ENCODE measurements around the gene DPCD.

Gene DPCD

GRCh38 chr10:101612086-101612485 is 24.0 kb downstream of the DPCD start:
- Histone ChIP-seq H3K27me3 (ENCODE audit: insufficient read depth, low read length) (no peaks in the 10 kb centered on the region), H3K9ac (ENCODE audit: low read length) (no peak overlapping the region), H3K27ac (ENCODE audit: low read depth, low read length, poor library complexity, severe bottlenecking) (no peak overlapping the region), H3F3A (ENCODE audit: insufficient read depth, low read length) (no peaks in the 10 kb centered on the region), H4K20me1 (ENCODE audit: insufficient read depth, low read length) (no peaks in the 10 kb centered on the region), H3K9me2 (ENCODE audit: low read depth, low read length) (no peaks in the 10 kb centered on the region), H3K4me1 (ENCODE audit: insufficient read depth, low read length, severe bottlenecking) (peaks cover under 1% of the 10 kb centered on the region), H3K4me2 (ENCODE audit: low read length) (no peak overlapping the region), H3K79me2 (ENCODE audit: insufficient read depth, low read length) (no peaks in the 10 kb centered on the region), H3K36me3 (ENCODE audit: insufficient read depth, low read length) (peaks cover 28% of the 10 kb centered on the region), H3K9me3 (ENCODE audit: low read length) (no peaks in the 10 kb centered on the region), H3K4me3 (ENCODE audit: low read depth, low read length, poor library complexity, severe bottlenecking) (no peak overlapping the region), H2AFZ (ENCODE audit: low read length) (no peak overlapping the region)
- TF ChIP-seq CTCF (IDR thresholded peaks at IDR 0.05; ENCODE audit: low read length): no peak
- TF ChIP-seq EZH2 (IDR thresholded peaks at IDR 0.05; ENCODE audit: borderline replicate concordance, low read length): no peak

- Histone ChIP-seq H4K20me1 (ENCODE audit: insufficient read depth, low read length) (no peaks in the 10 kb centered on the region), H3K9ac (ENCODE audit: low read length) (no peak overlapping the region), H3F3A (ENCODE audit: insufficient read depth, low read length) (no peaks in the 10 kb centered on the region), H3K4me1 (ENCODE audit: insufficient read depth, low read length, severe bottlenecking) (peaks cover 9% of the 10 kb centered on the region), H2AFZ (ENCODE audit: low read length) (no peak overlapping the region), H3K4me2 (ENCODE audit: low read length) (no peak overlapping the region), H3K36me3 (ENCODE audit: insufficient read depth, low read length) (peaks cover 28% of the 10 kb centered on the region), H3K79me2 (ENCODE audit: insufficient read depth, low read length) (no peaks in the 10 kb centered on the region), H3K4me3 (ENCODE audit: low read depth, low read length, poor library complexity, severe bottlenecking) (no peak overlapping the region), H3K27ac (ENCODE audit: low read depth, low read length, poor library complexity, severe bottlenecking) (no peak overlapping the region), H3K9me3 (ENCODE audit: low read length) (no peaks in the 10 kb centered on the region), H3K27me3 (ENCODE audit: insufficient read depth, low read length) (no peaks in the 10 kb centered on the region), H3K9me2 (ENCODE audit: low read depth, low read length) (no peaks in the 10 kb centered on the region)
- TF ChIP-seq CTCF (IDR thresholded peaks at IDR 0.05; ENCODE audit: low read length): no peak
- no peak for TF ChIP-seq EZH2 (IDR thresholded peaks at IDR 0.05; ENCODE audit: borderline replicate concordance, low read length)
These were observed 24.8 kb downstream of the DPCD start for GRCh38 chr10:101612872-101613271.

GRCh38 chr10:101613646-101614045 is 25.5 kb downstream of the DPCD start:
- H3K4me1 ChIP-seq (ENCODE audit: insufficient read depth, low read length, severe bottlenecking): peaks cover 15% of the 10 kb centered on the region
- H3K9me3 ChIP-seq (ENCODE audit: low read length): no peaks in the 10 kb centered on the region
- H3K4me2 ChIP-seq (ENCODE audit: low read length): no peak overlapping the region
- TF ChIP-seq CTCF (IDR thresholded peaks at IDR 0.05; ENCODE audit: low read length): no peak
- no peaks in the 10 kb centered on the region for H4K20me1 ChIP-seq (ENCODE audit: insufficient read depth, low read length)
- no peaks in the 10 kb centered on the region for H3K79me2 ChIP-seq (ENCODE audit: insufficient read depth, low read length)
- H3K36me3 ChIP-seq (ENCODE audit: insufficient read depth, low read length): peaks cover 23% of the 10 kb centered on the region
- no peak overlapping the region for H2AFZ ChIP-seq (ENCODE audit: low read length)
- H3K9me2 ChIP-seq (ENCODE audit: low read depth, low read length): no peaks in the 10 kb centered on the region
- H3F3A ChIP-seq (ENCODE audit: insufficient read depth, low read length): no peaks in the 10 kb centered on the region
- H3K27me3 ChIP-seq (ENCODE audit: insufficient read depth, low read length): no peaks in the 10 kb centered on the region
- H3K27ac ChIP-seq (ENCODE audit: low read depth, low read length, poor library complexity, severe bottlenecking): no peak overlapping the region
- no peak overlapping the region for H3K9ac ChIP-seq (ENCODE audit: low read length)
- no peak overlapping the region for H3K4me3 ChIP-seq (ENCODE audit: low read depth, low read length, poor library complexity, severe bottlenecking)

All from OCI-LY1 (cell line).